Measurements from ENCODE around the gene BCL2.

Gene BCL2

DNA sequence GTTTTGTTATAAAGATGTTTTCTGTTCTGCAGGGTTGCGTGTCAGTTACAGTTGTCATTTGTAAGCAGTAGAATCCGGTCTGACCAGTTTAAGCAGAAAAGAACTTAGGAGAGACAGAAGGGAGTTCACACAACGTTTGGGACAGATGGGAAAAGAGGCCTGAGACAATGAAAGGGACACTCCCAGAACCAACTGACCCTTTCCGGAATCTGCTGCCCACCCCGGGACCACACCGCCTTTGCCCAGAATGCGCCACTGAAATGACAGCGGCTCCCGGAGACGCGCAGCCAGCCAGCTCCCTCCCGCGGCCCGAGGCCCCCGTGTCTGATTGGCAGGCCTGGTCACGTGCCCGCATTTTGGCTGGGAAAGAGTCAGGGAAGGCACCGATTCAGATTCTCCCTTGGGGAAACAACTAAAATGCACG is 244.6 kb downstream of the BCL2 start:
- DNase-seq: peak; percentile 67

DNA sequence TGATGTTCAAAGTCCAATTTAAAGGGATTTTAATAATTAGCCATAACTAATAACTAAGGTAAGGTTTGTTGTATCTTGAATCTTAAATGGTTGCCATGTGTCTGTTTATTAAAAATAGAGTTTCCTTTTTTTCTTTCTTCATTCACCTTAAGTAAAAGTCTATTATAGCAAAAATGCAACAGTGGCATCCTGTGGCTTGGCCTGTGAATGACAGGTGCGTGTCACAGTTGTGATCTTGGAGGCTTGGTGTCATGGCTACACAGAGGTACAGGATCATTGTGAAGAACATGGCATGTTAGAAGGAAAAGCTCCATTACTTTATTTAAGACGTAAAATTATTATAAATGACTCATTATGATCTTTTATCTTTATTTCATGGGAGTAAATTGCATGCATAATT is 246.1 kb downstream of the BCL2 start:
- no peak for DNase-seq
